Fibroblast of peridontal ligament (primary cell): Measurements from ENCODE around the gene SMAD3.
A peak's percentile ranks its signal among the peaks of the same experiment; 100 is the strongest.

ENCODE experiments used
- DNase-seq: peaks from one replicate; pipeline ENCODE4 v3.0.0-alpha.2; 2010; ENCODE audit errors: extremely low read depth

Gene SMAD3

DNA sequence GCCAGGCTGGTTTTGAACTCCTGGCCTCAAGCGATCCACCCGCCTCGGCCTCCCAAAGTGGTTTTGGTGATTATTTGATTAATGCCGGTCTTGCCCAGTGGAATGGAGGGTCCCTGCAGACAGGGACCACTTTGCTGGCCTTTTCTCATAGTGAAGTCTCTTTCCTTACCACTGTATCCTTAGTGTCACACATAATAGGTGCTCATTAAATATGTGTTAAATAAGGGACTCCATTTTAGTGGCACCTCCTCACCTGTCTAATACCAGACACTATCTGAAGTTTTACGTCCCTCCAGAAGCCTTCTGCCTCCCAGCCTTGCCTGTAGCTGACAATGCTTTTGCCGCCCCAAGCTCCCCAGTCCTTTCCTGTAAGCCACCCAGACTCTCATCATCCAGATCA lies 97.8 kb downstream of the SMAD3 start:
- DNase-seq = no peak

DNA sequence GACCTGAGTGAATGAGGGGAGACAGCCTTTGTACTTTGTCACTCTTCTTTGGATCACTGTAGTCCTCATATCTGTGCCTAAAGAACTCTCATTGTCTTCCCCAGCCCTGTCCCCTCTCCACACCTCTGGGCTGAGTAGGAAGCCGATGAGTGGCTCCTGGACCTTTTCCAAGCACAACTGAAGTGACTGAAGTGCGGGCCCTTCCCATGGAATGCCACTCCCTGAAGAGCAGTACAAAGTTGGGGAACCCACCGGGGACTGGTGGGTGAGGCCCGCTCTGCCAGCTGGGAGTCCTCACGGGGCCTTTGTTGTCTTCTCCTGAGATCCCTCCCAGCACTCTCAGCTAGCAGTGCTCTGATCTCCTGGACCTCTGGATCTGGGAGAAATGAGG lies 99.0 kb downstream of the SMAD3 start:
- DNase-seq = no peak

DNA sequence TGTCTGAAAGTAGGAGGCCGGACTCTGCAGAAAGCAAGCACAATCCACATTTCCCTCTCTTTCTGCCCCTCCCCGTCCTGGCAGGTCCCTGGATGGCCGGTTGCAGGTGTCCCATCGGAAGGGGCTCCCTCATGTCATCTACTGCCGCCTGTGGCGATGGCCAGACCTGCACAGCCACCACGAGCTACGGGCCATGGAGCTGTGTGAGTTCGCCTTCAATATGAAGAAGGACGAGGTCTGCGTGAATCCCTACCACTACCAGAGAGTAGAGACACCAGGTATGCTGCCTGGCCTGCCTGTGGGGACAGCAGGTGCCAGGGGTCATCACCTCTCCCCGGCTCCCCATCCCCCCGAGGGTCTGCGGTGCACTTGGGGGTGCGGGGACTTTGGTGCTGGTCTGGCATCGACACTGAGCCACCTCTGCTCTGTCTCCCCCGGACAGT lies 99.4 kb downstream of the SMAD3 start:
- DNase-seq = no peak

DNA sequence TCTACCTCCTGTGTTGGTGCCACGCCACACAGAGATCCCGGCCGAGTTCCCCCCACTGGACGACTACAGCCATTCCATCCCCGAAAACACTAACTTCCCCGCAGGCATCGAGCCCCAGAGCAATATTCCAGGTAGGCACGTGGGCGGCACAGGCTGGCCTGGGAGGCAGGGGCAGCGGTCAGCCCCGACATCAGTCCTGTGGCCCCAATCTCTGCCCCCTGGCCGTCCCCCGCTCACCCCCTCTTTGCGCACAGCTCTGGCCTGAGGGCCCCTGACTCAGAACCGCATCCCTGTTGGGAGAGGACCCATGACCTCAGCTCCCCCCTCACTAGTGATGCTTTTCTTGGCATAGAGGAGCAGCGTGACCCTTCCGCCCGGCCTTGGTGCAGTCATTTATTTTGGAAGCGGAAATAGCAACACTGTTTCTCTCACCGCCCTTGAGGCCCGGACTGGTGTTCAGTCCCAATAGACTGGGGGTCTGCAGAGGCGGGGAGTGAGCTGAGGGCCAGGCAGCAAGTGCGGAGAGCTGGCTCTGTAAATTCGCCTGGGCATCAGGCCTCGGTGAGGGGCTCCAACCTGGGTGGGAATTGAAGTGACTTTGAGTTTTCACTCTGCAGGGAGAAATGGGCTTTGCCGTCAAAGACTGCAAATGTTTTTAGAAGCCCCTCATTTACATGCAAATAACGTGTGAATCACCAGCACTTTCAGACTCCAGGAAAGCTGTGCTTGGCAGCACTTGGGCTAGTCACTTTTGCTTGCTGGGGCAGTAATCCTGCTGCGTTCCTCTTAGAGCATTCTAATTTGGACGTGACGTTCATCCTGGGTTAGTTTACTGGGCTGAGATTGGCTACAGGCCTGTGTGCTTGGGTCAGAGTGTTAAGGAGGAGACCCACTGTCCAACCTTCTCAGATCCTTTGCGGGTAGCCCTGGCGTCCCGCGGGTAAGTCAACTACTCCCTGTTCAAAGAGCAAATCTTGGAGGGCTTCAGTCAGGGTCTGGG lies 100.2 kb downstream of the SMAD3 start:
- no peak for DNase-seq

DNA sequence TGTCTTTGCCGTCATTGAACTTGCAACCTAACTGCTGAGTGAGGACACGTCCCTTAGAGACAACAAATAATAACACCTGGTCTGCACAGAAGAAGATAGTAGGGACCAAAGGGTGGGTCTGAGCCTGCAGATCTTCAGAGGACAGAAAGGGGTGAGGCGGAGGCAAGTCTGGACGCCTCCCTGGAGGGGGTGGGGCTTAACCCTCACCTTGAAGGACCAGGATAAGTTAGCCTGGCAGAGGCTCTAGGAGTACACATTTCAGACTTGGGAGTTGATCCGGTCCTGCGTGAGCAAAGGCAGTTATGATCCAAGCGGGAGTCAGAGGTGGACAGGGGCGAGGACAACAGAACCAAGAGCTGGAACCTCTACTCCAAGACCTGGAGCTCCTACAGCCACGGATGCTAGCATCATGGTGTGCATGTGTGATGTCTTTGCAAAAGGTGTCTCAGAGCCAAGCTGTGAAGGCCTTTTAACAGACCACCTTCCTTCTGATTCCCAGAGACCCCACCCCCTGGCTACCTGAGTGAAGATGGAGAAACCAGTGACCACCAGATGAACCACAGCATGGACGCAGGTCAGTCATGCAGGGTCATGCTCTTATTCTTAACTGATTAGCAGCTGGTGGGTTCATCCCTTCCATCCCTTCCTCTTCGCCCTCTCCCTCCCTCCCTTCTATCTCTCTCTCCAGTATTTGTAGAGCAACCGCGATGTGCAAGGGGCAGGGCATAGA lies 101.0 kb downstream of the SMAD3 start:
- DNase-seq = no peak

DNA sequence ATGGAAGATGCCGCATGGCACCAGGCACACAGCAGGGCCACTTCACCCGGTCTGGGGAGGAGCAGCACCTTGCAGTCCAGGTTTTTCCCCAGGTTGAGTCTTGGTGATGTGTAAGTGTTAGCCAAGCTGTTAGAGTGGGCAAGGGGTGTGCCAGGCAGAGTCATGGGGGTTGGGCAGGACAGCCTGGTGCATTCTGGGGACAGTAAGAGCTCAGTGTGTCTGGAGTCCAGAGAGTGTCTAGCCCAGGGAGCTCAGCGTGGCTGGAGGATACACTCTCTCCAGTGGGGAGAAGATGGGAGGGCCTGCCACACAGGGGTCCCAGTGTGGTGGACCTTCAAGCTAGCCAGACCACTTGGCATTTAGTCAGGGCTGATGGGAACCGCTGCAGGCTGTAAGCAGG lies 101.7 kb downstream of the SMAD3 start:
- DNase-seq = no peak

DNA sequence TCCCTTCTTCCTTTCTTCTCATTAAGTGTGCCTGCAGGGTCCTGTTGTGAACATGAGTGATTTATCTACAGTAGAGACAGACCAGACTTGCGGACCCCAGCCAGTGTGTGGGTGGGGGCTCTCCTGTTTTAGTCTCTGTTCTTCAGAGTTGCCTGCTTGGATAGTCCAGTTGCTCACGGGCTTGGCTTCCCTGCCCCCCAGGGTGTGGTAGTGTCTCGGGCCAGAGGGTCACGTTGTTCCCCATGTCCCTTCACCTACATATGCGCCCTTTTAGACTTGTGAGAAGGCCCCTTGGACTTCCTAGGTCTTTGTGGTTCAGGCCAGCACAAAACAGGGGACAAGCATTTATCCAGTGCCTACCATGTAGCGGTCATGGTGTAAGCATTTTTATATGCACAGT lies 103.3 kb downstream of the SMAD3 start:
- no peak for DNase-seq

DNA sequence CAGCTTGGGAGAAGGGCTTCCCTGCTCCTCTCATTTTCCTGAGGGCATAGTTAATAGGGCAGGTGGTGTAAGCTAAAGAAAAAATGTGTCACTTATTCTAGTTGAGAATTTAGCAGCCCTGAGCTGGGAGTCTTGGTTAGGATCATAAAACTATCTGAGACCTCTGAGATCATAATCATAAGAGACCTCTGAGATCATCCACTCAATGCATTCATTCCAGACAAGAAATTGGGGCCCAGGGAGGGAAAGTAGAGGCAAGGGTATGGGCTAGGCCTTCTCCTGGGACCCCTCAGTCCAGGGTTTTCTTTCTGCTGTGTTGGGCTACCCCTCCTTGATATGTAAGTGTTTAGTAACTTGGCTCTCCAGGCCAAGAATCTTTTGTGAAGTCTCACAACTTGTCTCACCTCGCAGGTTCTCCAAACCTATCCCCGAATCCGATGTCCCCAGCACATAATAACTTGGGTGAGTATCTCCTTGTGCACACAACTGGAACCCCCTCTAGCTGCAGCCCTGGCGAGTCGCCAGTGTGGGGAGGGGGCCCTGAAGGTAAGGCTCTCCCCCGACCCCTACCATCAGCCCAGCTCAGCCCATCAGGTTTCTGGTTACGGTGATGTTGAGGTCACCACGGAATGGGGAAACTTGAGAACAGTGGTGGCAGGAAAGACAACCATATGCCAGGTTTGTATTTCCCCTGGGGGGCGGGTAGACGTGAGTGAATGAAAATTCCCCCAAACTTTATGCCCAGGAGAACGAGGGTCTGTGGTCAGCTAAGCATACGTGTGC lies 104.9 kb downstream of the SMAD3 start:
- DNase-seq = no peak

DNA sequence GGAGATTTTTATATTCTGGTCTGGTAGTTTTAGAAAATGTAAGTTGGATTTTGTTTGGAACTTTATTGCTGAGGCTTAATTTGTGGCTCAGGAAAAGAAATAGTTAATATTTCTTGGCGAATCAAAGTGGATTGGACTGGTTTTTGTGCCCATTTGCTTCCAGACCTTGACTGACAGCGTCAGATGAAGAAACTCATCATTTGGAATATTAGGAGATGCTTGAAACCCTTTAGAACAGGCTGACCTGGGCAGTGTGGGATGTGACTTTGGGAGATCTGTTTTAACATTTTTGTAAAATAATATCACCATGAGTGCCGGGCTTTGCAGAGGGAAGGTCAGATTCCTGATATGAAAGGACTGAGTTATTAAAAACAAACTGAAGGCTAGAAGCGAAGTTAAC lies 106.1 kb downstream of the SMAD3 start:
- no peak for DNase-seq

DNA sequence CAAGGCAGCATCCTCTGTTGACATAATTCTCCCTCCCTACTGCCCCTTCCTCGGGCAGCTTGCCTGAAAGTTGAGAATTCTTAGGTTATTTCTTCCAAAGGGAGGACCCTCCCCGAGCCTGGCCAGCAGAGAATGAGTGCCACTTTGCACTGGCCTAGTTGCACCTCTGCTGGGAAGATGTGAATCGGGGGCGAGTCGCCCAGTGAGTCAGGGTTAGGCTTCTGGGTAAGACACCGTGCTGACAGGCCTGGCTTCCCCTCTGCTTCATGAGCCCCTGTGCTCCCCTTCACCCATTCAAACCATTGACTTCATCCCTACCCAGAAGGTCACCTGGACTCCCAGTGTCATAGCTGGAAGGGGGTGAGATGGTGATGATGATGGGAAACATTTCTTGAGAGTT lies 106.8 kb downstream of the SMAD3 start:
- DNase-seq = no peak

DNA sequence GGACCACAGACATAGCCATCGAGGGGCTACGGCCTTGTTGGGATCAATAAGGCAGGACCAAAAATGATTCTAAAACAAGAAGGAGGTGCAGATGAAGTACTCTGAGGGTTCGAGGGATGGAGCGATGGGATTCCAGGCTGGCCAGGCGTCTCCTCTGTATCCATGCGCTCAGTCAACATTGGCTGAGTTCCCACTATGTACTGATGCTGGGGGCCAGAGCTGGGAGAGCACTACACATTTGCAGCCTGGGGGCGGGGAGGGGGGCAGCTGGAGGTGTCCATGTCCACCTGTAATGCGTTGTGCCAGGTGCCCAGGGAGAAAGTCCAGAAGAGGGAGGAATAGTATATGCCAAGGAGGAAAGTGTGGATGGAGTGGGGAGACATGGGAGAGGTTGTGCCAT lies 107.6 kb downstream of the SMAD3 start:
- DNase-seq = no peak

DNA sequence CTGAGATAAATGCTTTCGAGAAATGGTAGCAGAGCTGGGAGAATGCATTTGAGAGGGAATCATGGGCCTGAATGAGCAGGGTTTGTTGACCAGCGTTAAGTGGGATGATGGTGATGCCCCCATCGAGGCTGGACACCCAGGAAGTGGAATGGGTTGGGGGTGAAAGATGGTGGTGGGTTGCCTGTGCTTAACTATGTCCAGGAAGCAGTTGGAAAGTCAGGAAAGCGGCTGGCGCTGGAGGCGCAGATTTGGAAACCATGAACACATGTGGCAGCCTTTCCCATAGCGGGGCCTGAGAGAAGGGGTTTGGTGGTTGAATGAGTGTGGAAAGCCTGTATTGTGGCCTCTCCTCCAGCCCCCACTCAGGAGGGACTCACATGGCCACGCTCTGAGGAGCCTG lies 108.4 kb downstream of the SMAD3 start:
- DNase-seq = no peak

DNA sequence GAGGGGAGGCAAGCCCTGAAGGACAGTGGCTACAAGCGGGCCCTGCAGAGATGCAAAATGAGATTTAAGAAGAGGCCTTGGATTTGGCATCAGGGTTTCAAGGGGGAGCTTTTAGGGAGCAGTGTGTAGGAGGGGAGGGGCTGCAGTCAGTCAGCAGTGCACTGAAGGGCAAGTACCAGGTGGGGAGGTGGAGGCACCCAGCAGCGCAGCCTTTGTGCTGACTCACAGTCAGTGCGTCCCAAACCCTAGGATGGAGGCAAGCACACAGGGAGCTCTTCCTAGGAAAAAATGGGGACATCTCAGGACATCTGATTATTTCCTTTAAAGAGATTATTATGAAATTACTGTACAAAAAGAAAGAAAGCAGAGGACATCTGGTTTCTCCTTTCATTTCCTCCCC lies 109.0 kb downstream of the SMAD3 start:
- no peak for DNase-seq

DNA sequence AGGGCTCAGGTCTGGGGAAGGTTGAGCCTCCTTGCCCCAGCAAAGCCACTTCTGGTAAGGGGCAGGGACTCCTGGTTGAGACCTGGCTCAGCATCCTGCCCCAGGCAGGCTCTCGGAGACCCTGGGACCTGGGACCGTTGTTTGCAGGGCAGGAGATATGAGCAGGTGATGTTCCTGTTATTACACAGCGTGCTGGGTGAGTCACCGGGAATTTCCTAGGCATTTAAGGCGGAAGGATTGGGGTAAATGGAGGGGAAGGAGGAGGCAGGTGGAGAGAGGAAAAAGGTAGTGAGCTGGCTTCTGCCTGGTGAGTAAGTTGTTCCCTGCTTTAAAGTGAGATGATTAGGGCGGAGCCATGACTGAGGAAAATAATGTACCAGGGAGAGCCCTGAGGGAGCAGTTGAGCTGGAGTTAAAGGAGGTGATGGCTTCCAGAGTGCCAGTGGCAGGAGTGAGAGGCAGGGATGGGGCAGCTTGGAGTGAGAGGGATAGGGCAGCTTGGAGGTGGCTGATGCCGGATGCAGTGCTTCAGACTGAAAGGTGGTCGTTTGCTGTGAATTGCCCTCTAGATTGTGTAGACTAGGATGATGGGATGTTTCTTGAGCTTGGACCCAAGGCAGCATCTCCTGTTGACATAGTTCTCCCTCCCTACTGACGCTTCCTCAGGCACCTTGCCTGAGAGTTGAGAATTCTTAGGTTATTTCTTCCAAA lies 109.6 kb downstream of the SMAD3 start:
- no peak for DNase-seq

DNA sequence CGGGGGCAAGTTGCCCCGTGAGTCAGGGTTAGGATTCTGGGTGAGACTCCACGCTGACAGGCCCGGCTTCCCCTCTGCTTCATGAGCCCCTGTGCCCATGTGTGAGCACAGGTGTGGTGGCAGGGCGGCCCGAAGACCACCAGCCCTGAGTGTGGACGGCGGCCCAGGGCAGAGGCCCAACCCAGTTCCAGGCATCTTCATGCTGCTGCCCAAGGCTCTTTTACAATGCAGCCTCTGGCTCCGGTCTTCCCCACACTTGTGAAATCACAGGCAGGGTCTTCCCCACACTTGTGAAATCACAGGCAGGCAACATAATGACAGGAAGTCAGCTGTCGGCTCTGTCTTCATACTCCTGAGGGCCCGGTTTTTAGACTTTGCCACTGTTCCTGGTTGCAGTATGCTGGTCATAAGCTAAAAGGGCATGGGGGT lies 110.3 kb downstream of the SMAD3 start:
- peak; percentile 34 for DNase-seq

DNA sequence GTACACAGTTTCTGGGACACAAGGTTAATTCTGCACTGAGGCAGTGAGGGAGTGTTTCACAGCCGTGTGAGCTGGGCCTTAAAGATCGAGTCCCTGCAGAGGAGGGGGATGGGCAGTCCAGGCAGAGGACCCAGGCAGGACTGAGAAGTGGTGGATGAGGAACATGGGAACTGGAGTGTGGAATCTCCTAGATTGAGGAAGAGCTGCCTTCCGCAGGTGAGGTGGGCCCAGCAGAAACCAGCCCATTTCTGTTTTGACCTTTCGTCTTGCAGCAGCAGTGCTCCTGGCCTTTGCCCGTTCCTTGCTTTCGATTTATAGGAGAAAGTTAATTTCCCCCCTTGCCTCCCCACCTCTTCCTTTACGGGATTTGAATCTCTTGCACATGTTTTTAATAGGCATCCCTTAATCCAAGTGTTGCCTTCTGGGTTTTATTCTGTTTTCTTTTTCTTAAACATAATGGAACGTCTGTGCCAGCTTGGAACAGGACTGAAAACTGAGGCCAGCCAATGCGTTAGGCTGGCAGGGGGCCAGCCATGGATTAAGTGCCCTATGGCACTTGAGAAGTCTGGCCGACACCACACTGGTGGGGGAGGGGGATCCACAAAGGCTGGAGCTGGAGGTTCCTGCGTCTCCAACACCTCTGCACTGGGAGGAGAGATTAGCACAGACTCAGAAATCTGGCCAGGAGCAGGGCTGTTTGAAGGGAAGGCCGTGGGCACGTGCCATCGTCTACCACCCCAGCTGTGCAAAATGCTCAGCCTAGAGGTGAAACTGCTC lies 111.0 kb downstream of the SMAD3 start:
- no peak for DNase-seq

DNA sequence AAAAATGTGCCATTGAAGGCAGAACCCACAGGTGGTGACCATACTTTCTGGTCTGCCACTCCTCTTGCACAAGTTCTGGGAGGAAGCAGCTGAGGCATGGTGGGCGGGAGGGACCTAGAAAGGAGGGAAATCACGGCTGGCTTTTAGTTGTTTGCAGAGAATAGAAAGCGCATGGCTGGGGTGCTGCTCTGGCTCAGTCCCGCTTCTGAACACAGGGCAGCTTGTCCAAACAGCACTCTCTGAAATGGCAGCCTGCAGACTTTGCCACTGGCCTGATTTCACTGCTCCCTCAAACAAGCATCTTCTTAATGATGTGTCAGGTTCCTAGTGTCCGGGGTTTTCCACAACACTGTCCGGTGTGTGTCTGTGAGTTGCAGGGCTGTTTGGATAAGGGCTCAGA lies 112.3 kb downstream of the SMAD3 start:
- peak; percentile 29 for DNase-seq

DNA sequence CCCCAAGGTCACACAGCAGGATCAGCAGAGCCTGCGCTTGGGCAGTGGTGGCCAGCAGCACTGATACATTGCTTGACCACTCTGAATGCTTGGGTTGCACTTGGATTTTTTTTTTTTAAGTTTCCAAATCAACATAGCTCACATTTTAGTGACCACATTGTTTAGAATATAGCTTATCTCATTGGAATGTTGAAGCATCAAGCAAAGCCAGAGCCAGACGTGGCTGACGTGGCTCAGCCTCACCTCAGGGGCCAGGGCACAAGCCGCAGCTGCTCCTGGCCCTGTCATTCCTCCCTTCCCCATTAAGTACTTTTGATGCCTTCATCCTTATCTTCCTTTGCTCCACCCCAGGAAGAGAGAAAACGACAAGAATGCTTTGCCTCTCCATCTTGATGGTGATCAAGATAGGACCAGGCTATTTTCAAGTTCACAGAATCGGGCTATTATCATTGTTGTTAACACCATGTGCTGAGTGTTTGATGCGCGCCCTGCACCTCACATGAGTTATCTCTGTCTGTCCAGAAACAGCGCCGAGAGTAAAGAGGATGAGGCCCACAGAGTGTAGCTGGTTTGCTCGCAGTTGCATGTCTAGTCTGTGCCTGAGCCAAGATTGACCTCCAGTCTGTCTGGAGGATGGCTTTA lies 113.3 kb downstream of the SMAD3 start:
- peak; percentile 96 for DNase-seq

DNA sequence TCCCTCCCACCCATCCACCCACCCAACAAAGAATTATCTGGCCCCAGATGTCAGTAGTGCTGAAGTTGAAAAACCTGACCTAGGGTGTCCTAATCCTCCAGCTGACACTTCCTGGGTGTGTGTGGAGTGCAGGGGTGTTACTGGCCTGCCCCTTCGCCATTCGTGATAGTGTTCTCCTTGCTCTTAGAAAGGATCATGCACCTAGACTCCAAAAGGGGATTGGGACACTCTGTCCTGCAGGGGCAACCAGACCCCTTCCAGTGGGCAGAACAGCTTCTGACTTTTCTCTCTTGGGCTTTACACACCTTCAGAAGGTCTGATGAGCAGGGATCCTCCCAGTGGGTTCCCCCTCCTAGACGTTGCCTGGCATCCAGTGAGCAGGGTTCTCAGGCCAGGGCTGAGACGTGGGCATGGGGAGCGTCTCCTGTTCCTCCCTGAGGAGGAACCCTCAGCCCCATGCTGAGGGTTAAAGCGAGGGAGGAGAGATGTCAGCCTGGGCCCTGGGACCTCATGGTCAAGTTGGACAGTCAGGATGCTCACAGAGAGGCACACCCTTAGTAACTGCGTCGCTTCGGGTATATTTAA lies 114.1 kb downstream of the SMAD3 start:
- no peak for DNase-seq

DNA sequence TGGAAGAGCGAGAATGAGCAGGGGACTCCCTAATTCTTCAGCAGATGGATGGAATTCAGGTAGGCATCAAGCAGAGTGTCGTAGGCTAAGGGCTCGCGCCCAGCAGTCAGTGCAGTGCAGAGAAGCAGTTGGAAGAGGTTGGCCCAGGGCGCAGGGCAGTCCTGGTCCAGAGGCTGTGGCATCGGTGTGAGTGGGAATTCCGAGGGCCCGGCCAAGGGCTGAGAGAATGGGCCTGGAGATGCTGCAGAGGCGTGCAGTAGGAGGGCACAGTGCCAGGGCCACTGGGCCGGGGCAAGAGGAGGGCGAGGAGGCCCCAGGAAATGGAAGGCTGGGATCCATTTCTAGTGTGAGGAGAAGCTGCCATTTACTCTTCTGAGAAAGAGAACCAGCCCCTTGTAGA lies 114.6 kb downstream of the SMAD3 start:
- no peak for DNase-seq
